ENCODE measurements around the gene AMZ2. TPM values are rescaled to one million over a fixed set of nuclear protein-coding genes. Genes with fewer than 3 reads are reported as not detected.

Gene AMZ2
- total and polyA plus RNA-seq, 2 of the 8 experiments (the other 6 are each of a cell fraction or from before 2014, with no cell fraction given), result 49.5 to 71.0 TPM

DNA sequence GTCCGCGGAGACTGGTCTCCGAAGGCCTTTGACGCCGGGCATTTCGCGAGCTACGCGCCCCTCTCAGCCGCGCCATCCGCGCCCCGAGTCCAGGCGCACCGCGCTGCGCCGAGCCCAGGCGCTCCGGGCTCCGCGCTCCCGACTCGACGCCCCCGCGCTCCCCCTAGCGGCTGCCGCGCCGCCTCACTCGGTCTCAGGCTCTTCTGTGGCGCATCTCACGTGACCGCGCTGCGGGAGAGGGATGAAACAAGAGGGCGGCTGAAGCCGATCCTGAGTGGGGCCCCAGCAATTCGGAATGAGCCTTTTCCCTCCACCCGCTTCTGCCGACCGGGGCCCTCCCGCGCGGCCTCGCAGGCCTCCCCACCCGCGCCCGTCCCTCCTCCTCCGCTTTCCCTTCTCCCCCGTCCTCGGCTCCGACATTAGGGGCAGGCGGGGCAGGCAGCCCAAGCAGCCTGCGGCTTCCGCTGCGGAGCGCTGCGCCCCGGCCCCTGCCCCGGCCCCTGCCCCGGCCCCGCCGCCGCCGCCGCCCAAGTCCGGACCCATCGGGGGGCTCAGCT lies 42.5 kb upstream of the AMZ2 start (continued):
- TF ChIP-seq CTBP2 (IDR thresholded peaks at IDR 0.05; ENCODE audit: borderline replicate concordance, insufficient read depth, insufficient read length, low read length) (peak; percentile 61), ATF3 (IDR thresholded peaks at IDR 0.05; ENCODE audit: insufficient read depth, low read depth, low read length) (peak; percentile 72), HDAC2 (IDR thresholded peaks at IDR 0.05; ENCODE audit: borderline replicate concordance in 1 of 2, low read depth in 2 of 2, low read length in 2 of 2) (peak; percentile 36 to 86; a peak in 2 of 4 replicates), TBP (IDR thresholded peaks at IDR 0.05; ENCODE audit: low read depth, low read length) (peak; percentile 64; the same call in 1 of the 2 replicates), CEBPB (IDR thresholded peaks at IDR 0.05; ENCODE audit: low read depth, low read length) (no peak), TAF1 (IDR thresholded peaks at IDR 0.05; ENCODE audit: low read depth, low read length) (peak; percentile 66), RXRA (IDR thresholded peaks at IDR 0.05; ENCODE audit: insufficient read depth, low read depth, low read length) (no peak), SIRT6 (IDR thresholded peaks at IDR 0.05; ENCODE audit: low read length) (no peak), ASH2L (IDR thresholded peaks at IDR 0.05; ENCODE audit: low read length) (peak; percentile 85), POLR2AphosphoS5 (IDR thresholded peaks at IDR 0.05; ENCODE audit: low read depth, low read length) (peak; percentile 24; the same call in 1 of the 2 replicates), CHD1 (IDR thresholded peaks at IDR 0.05; ENCODE audit: low read depth, low read length) (no peak), NANOG (IDR thresholded peaks at IDR 0.05; ENCODE audit: insufficient read depth, low read depth, low read length, poor library complexity, severe bottlenecking) (no peak), EP300 (IDR thresholded peaks at IDR 0.05; ENCODE audit: borderline replicate concordance in 1 of 2, low read depth in 2 of 2, low read length in 2 of 2) (0 out of 3 replicates have a peak, but pooled peaks of 1 of the 2 experiments have one; percentile 47), CBX8 (IDR thresholded peaks at IDR 0.05; ENCODE audit: borderline replicate concordance, low read depth, low read length) (no peak), SIN3A (conservative IDR thresholded peaks at IDR 0.05 in 1 of 2, IDR thresholded peaks at IDR 0.05 in 1 of 2; ENCODE audit: low read depth in 1 of 2, low read length in 2 of 2) (peak; percentile 17 to 67; a peak in 1 of 4 replicates), RBBP5 (IDR thresholded peaks at IDR 0.05; ENCODE audit: borderline replicate concordance, low read depth, low read length) (peak; percentile 73), KDM1A (IDR thresholded peaks at IDR 0.05; ENCODE audit: borderline replicate concordance, low read length) (peak; percentile 24; the same call in 1 of the 2 replicates), SP4 (IDR thresholded peaks at IDR 0.05; ENCODE audit: low read length) (no peak), YY1 (IDR thresholded peaks at IDR 0.05; ENCODE audit: low read depth, low read length) (peak; percentile 71; the same call in 1 of the 2 replicates), SRF (IDR thresholded peaks at IDR 0.05; ENCODE audit: low read depth, low read length) (0 out of 2 replicates have a peak, but pooled peaks have one; percentile 8), JUND (IDR thresholded peaks at IDR 0.05; ENCODE audit: low read length) (no peak; the same call in 1 of the 2 replicates), TAF7 (optimal IDR thresholded peaks at IDR 0.05; ENCODE audit: borderline replicate concordance, low read depth, low read length) (no peak)
- TF ChIP-seq, protein P1, sequence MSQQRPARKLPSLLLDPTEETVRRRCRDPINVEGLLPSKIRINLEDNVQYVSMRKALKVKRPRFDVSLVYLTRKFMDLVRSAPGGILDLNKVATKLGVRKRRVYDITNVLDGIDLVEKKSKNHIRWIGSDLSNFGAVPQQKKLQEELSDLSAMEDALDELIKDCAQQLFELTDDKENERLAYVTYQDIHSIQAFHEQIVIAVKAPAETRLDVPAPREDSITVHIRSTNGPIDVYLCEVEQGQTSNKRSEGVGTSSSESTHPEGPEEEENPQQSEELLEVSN (IDR thresholded peaks at IDR 0.05), result peak; percentile 30; the same call in 1 of the 2 replicates

Measured in H1 (cell line).